Measurements from ENCODE around the gene YIPF5. TPM values are rescaled to one million over a fixed set of nuclear protein-coding genes. Genes with fewer than 3 reads are reported as not detected.

YIPF5 gene
- polyA plus RNA-seq (2012; ENCODE audit: missing spikeins), result 25.9 TPM

DNA sequence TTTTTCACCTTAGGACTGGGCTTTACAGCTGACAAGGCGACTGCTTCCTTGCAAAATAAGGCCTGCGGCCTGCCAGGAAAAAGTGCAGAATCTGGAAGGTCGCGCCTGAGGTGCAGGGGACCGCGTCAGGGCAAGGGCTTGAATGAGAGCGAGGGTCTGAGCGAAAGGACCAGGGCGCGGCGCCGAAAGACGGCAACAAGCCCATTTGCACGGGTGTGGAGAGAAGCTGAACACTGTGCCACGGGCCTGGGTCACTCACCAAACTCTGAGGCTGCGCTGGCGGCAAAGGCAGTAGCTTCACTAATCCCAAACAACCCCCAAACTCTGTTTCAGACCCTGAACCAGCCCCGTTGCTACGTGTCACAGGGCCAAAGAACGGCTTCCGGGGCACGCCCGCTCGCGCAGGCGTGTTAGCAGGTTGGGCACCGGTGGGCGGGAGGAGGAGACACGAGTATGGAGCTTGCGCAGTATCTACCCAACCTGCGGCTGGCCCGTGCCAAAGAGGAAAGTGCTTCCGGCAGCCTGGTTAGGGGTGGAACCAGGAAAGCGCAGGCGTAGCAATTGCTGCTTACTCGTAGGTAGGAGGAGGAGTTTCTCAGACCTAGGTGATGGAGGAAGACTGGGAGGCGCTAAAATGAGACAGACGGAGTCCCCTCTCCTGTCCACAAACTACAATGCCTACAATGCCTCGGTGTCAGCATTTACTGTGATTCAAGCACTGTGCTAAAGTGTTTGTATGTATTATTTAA, at the start of gene YIPF5, which contains the start of gene KCTD16:
YIPF5 (minus strand) TSS at position 384 of the 749 bp plus-strand sequence. CDS start 704 bp downstream, outside the sequence.
KCTD16 (plus strand) TSS at position 598 of the 749 bp plus-strand sequence.
- TF ChIP-seq TAF1 (IDR thresholded peaks at IDR 0.05; ENCODE audit: borderline replicate concordance, low read depth, low read length) (peak; percentile 68; the same call in 1 of the 2 replicates), POLR2A (IDR thresholded peaks at IDR 0.05; ENCODE audit: low read depth, low read length) (peak; percentile 79), POLR2AphosphoS5 (IDR thresholded peaks at IDR 0.05; ENCODE audit: low read depth, low read length) (peak; percentile 71; the same call in 1 of the 2 replicates)
- FAIRE-seq (peak; percentile 100), DNase-seq (ENCODE audit: insufficient read length) (peak; percentile 69)

DNA sequence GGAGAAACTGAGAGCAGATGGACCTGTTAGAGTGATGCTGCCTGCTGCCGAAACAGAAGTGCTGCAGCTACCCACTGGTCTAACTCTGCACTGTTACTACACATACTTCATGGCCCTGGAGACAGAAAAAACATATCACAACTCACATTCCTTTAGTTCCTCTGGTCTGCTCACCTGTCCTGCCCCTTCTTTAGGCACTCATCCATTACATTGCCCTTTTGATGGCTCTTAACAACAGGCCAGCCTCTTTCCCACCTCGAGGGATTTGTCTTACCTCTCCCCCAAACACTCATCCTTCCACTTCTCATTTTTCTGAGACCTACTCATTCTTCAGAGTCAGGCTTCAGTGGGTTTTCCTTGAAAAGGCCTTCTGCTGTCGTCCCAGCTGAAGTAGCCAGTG, 49.4 kb upstream of the YIPF5 start:
- TF ChIP-seq POLR2A (IDR thresholded peaks at IDR 0.05; ENCODE audit: low read depth, low read length) (no peak), TAF1 (IDR thresholded peaks at IDR 0.05; ENCODE audit: borderline replicate concordance, low read depth, low read length) (no peak), POLR2AphosphoS5 (IDR thresholded peaks at IDR 0.05; ENCODE audit: low read depth, low read length) (no peak)
- no peak for FAIRE-seq
- no peak for DNase-seq (ENCODE audit: insufficient read length)

DNA sequence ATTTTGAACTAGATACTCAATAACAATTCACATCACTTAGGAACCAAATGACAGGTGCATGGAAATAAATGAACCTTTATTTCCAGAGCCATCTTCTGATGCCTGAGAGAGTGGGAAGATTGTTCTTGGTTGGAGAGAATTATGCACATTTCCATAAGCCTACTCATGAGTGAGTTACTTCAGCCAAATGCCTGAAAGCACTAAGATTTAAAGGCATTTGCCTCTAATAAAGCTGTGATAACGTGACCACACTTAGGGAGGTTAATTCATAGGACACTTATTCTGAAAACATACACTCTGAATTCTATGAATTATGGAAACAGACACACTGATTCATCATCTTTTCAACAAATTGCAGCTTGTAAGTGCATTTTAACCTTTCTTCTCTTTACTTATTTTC, 40.2 kb upstream of the YIPF5 start:
- TF ChIP-seq POLR2AphosphoS5 (IDR thresholded peaks at IDR 0.05; ENCODE audit: low read depth, low read length), result no peak
- TF ChIP-seq POLR2A (IDR thresholded peaks at IDR 0.05; ENCODE audit: low read depth, low read length), result no peak
- no peak for TF ChIP-seq TAF1 (IDR thresholded peaks at IDR 0.05; ENCODE audit: borderline replicate concordance, low read depth, low read length)
- FAIRE-seq, result no peak
- no peak for DNase-seq (ENCODE audit: insufficient read length)

DNA sequence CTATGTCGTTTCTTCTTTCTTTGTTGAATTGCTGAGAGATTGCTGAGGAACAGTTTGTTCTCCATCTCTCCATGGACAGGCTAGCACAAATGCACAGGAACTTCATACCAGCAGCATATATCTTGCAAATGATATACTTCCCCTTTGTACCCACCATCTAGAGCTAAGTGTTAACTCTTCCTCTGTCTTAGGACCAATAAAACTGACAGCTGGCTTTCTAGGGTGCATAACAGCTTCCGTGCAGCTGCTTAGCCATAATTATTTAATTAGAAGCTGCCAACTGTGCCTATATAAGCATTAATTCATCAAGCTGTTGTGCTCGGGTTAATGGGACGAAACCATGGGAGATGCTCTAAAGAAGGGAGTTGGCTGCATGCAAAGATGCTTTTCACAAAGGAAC, 38.9 kb upstream of the YIPF5 start:
- peak; percentile 9 for FAIRE-seq
- TF ChIP-seq POLR2A (IDR thresholded peaks at IDR 0.05; ENCODE audit: low read depth, low read length) (no peak), POLR2AphosphoS5 (IDR thresholded peaks at IDR 0.05; ENCODE audit: low read depth, low read length) (no peak), TAF1 (IDR thresholded peaks at IDR 0.05; ENCODE audit: borderline replicate concordance, low read depth, low read length) (no peak)
- no peak for DNase-seq (ENCODE audit: insufficient read length)

DNA sequence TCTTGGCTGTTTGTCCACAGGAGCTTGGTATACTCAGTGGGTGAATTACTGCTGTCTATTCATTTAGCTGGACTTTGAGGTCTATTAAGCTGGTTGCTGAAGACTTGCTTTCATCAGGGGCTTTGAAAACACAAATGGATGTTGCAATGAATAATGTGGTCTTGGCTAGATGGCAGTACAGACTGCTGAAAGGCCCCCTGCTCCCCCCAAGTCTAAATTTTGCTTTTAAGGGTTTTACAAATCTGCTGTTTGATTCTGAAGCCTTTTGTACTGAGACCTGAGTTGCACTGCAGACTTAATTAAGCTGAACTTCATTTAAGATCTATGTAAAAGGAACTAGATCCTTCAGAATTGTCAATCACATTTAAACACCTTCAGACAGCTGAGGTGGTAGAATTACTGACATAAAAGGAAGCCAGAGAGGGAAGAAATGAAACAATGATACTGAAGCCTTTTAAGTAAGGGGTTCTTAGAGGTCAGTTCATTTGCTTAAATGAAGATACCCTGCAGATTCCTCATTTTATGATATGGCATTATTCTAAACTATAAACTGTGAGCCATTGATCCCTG, 37.5 kb upstream of the YIPF5 start:
- FAIRE-seq, result no peak
- DNase-seq (ENCODE audit: insufficient read length), result no peak
- TF ChIP-seq POLR2A (IDR thresholded peaks at IDR 0.05; ENCODE audit: low read depth, low read length), result no peak
- no peak for TF ChIP-seq POLR2AphosphoS5 (IDR thresholded peaks at IDR 0.05; ENCODE audit: low read depth, low read length)
- TF ChIP-seq TAF1 (IDR thresholded peaks at IDR 0.05; ENCODE audit: borderline replicate concordance, low read depth, low read length), result no peak

DNA sequence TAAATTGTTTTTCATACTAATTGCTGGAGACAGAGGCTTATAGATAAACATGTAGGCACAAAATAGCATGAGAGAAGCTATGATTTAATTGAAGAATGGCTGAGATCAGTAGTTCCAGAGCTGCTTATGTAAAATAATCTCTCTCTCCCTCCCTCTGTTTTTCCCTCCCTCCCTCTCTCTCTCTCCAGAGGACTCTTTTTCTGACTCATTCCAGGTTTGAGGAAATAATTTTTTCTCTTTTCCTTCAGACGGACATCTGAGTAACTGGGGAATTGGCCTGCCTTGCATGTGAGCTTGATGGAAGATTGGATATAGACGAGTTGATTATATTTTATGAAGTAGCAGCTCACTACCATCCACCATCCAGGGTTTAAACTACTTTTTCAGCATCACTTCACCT, 35.7 kb upstream of the YIPF5 start:
- DNase-seq (ENCODE audit: insufficient read length), result no peak
- no peak for TF ChIP-seq POLR2A (IDR thresholded peaks at IDR 0.05; ENCODE audit: low read depth, low read length)
- TF ChIP-seq TAF1 (IDR thresholded peaks at IDR 0.05; ENCODE audit: borderline replicate concordance, low read depth, low read length), result no peak
- no peak for FAIRE-seq

DNA sequence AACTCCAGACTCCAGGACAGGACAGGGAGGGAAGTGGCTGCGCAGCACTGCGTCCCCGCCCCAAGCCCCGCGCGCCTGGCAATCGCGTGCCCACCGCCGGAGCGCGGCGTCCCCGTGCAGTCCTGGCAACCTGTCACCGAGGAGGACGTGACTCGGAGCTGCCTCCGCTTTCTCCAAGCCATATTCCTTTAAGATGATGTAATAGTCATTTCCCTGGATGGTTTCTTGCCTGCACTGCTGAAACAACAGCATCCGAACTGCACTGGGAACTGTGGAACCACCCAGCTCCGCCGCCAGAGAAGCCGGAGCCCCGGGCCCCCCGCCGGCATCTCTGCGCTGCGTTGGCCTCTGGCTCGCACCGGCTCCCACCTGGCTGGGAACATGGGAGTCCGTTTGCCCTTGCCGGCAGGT, 34.7 kb upstream of the YIPF5 start:
- no peak for TF ChIP-seq TAF1 (IDR thresholded peaks at IDR 0.05; ENCODE audit: borderline replicate concordance, low read depth, low read length)
- TF ChIP-seq POLR2AphosphoS5 (IDR thresholded peaks at IDR 0.05; ENCODE audit: low read depth, low read length), result no peak
- TF ChIP-seq POLR2A (IDR thresholded peaks at IDR 0.05; ENCODE audit: low read depth, low read length), result no peak
- FAIRE-seq (no peak), DNase-seq (ENCODE audit: insufficient read length) (no peak)

DNA sequence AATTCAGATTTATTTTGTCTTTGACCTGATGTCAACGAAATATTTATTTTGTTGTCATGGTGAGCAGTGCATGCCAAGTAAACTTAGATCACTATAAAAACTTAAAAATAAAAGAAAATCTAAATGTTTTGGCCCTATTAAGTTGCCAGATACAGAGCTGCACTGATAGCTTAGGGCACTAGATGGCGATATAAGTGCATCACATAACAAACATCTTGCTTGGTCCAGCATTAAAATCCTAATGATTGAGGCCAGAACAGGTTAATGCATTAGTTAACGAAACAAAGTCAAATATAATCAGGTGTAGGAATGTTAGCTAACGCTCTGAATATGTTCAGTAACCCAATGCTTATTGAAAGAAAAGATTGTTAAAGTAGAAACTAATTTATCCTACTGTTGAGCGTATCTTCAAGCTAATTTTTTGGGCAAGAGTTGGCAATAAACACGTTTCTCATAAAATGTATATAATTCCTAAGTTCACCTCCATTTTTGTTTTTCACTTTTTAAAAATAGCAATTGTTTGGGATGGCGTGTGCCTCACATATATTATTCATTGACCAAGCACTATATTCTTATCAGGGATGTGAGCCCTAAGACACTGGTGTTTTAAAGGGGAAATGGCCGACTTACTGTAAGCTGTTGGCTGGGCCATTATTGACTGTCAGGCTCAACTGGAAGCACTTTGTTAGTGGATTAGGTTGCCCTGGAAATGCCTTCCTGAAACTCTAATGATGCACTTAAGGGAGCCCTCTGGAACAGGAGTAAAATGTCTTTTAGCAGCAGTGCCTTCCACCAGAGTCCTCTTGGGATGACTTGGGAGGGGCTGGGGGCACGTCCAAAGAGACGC, 33.5 kb upstream of the YIPF5 start:
- peak; percentile 83 for FAIRE-seq
- TF ChIP-seq TAF1 (IDR thresholded peaks at IDR 0.05; ENCODE audit: borderline replicate concordance, low read depth, low read length), result no peak
- no peak for DNase-seq (ENCODE audit: insufficient read length)

DNA sequence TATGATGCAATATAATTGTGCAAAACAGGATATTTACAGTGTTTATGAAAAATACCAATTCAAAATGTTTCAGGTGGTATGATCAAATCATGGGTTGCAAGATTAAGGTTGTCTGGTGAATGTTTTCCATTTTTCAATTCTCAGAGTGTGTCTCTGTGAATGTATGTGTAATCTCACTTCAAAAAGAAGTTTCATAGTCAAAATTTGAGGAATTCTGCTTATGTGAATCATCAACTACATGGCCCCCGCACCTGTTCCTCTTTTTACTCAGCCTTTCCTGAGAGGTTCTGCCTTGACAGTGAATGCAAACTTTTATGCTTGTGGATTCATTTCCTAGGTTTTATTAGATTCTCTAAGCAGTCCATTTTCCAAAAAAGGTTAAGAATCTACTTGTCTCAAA, 32.3 kb upstream of the YIPF5 start:
- TF ChIP-seq POLR2A (IDR thresholded peaks at IDR 0.05; ENCODE audit: low read depth, low read length) (no peak), POLR2AphosphoS5 (IDR thresholded peaks at IDR 0.05; ENCODE audit: low read depth, low read length) (no peak), TAF1 (IDR thresholded peaks at IDR 0.05; ENCODE audit: borderline replicate concordance, low read depth, low read length) (no peak)
- DNase-seq (ENCODE audit: insufficient read length) (no peak), FAIRE-seq (no peak)

DNA sequence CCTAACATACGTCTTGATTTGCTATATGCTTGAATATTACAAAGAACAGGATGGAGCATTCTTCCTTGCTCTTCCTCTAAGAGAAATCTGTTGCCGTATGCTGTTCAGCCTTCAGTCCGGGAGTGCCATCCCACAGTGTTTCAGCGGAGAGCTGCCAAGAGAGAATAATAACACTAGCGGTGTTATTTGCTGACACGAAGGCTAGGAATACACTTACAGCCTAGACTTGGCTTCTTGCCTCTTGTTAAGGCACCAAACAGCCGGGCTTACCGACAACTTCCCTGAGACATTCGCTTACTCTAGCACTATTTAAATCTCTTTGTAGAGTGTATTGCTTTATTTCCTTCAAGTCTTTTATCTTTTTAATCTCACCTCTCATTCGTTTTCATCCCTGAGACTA, 31.6 kb upstream of the YIPF5 start:
- TF ChIP-seq POLR2A (IDR thresholded peaks at IDR 0.05; ENCODE audit: low read depth, low read length) (no peak), POLR2AphosphoS5 (IDR thresholded peaks at IDR 0.05; ENCODE audit: low read depth, low read length) (no peak), TAF1 (IDR thresholded peaks at IDR 0.05; ENCODE audit: borderline replicate concordance, low read depth, low read length) (no peak)
- FAIRE-seq, result no peak
- no peak for DNase-seq (ENCODE audit: insufficient read length)

DNA sequence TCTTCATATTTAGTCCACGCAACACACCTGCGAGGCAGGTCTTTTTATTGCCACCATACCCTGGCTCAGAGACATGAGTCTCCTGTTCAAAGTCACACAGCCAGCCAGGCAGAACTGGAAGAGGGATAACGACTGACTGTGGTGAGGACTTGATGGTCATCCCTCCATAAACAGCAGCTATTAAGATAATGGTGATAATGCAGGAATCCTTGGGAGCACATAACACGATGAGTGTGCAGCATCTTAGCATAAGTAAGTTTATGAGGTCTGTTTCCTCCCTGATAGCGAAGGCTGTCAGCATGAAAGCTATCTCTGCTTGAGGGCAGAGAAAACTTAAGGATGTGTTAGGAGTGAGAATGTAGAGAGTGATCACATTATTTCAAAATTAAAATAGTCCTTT, 31.1 kb upstream of the YIPF5 start:
- TF ChIP-seq TAF1 (IDR thresholded peaks at IDR 0.05; ENCODE audit: borderline replicate concordance, low read depth, low read length) (no peak), POLR2AphosphoS5 (IDR thresholded peaks at IDR 0.05; ENCODE audit: low read depth, low read length) (no peak)
- DNase-seq (ENCODE audit: insufficient read length) (no peak), FAIRE-seq (no peak)
